Astrocyte (in vitro differentiated cells and primary cell): Measurements from ENCODE around the gene CUEDC1.

Source experiments
- EZH2 ChIP-seq: IDR thresholded peaks from 2 replicates; pipeline ENCODE4 v1.6.1; 2012; ENCODE audit warnings: mild to moderate bottlenecking, low read length, inconsistent platforms; ENCODE audit not compliant: insufficient read depth
- TF ChIP-seq, protein P1 (sequence below): IDR thresholded peaks from 2 replicates; pipeline ENCODE4 v1.5.1; 2011; ENCODE audit warnings: low read depth, mild to moderate bottlenecking, inconsistent platforms, low read length, moderate library complexity; ENCODE audit not compliant: insufficient read depth

DNA sequence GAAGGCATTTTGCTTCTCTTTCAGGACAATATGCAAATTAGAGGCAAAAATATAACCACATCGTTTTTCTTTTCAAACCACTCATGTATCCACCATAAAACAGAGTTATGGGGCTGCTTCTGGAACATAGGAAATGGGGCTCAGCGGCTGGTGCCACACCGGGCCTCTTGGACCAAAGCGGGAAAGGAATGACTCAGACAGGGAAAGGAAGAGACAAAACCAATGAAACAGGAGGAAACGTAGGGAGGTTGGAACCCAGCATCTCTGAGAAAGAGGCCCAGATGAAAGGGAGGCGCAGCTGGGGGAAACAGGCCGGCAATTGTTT is 28.5 kb downstream of the CUEDC1 start:
- TF ChIP-seq, protein P1, sequence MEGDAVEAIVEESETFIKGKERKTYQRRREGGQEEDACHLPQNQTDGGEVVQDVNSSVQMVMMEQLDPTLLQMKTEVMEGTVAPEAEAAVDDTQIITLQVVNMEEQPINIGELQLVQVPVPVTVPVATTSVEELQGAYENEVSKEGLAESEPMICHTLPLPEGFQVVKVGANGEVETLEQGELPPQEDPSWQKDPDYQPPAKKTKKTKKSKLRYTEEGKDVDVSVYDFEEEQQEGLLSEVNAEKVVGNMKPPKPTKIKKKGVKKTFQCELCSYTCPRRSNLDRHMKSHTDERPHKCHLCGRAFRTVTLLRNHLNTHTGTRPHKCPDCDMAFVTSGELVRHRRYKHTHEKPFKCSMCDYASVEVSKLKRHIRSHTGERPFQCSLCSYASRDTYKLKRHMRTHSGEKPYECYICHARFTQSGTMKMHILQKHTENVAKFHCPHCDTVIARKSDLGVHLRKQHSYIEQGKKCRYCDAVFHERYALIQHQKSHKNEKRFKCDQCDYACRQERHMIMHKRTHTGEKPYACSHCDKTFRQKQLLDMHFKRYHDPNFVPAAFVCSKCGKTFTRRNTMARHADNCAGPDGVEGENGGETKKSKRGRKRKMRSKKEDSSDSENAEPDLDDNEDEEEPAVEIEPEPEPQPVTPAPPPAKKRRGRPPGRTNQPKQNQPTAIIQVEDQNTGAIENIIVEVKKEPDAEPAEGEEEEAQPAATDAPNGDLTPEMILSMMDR = no peak
- TF ChIP-seq EZH2 = no peak
